ENCODE measurements around the gene NDUFS2.
"Not testable (repeated sequence)": the region's sequence is repeated elsewhere in the genome, so short reads cannot be mapped to it uniquely, and the experiment has no call there.

NDUFS2 gene

DNA sequence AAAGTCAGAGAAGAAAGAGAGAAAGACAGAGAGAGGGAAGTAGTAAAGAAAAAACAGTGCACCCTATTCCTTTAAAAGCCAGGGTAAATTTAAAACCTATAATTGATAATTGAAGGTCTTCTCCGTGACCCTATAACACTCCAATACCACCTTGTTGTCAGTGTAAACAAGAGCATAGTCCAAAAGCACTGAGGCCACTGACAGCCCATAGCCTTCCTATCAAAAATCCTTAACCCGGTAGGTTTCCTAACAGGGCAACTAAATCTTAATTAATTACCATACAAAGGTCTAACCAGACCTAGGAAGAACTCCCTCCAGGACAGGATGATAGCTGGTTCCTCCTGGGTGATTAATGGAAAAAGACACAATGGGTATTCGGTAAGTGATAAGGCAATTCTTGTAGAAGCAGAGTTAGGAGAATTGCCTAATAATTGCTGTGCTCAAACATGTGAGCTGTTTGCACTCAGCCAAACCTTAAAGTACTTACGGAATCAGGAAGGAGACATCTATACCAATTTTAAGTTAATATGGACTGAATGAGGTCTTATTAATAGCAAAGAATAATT lies 53.9 kb downstream of the NDUFS2 start:
- not testable (repeated sequence) for DNase-seq

DNA sequence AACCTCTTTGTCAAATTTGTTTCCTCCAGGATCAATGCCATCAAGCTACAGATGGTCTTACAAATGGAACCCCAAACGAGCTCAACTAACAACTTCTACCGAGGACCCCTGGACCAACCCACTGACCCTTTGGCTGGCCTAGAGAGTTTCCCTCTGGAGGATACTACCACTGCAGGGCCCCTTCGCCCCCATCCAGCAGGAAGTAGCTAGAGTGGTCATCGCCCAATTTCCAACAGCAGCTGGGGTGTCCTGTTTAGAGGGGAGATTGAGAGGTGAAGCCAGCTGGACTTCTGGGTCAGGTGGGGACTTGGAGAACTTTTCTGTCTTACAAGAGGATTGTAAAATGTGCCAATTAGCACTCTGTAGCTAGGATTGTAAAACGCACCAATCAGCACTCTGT lies 54.9 kb downstream of the NDUFS2 start:
- not testable (repeated sequence) for DNase-seq

DNA sequence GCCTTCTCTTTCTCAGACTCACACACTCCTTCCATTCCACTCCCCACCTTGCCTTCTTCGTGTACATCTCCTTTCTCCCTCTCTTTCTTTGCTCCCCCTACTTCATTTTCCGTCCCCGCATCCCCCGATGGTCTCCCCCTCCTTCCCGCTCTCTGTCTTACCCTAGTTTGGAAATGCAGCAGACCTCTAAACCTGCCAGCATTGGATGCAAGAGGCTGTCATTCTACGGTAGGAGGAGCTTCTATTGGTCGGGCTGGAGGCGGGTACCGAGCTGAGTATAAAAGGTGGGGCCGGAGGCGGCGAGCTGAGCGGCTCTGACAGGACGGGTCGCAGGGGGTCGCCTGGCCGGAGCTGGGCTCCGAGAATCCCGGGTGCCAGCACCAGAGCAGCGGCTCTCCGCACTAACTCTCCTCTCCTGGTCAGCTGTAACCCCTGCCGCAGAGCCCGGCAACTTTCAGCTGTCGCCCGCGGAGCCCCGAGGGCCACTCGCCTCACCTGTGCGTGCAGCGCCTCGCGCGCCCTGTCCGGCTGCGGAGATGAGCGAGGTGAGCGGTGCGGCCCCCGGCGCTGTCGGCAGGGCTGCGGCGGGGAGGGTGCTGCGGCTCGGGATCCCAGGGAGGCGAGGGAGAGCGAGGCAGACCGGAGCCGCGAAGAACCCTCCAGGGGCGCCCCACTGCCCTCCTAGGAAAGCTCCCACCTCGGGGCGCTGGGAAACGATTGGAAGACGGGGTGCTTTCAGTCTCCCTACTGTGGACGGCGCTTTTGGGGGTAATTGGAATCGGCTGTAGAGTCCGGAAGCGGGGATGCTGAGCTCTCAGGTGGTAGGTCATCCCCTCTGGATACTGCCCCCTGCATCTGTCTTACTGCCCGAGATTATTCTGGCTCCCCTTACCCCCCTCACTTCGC lies 56.5 kb downstream of the NDUFS2 start, which contains the start of gene PCP4L1:
Gene PCP4L1, plus strand, starts transcription at position 307 of the 906 bp plus-strand sequence. Its CDS starts 230 bp downstream, at position 537.
- peak; percentile 20 to 39 for DNase-seq

DNA sequence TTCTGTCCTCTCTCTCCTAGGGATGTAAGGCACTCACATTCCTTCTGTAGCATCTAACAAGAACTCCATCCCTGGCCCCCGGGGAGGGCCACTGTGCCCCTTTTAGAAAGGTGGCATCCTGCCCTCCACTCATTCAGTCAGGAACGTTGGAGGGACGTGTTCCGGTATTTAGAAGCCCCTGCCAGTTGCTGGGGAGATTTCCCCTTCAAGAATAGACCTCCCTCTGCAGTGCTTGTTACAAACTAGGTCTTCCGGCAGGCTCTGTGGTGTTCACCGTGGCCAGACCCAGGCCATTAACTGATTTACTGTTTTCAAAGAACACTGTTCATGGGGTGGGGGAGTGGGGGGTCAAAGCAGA lies 57.2 kb downstream of the NDUFS2 start:
- DNase-seq: no peak

DNA sequence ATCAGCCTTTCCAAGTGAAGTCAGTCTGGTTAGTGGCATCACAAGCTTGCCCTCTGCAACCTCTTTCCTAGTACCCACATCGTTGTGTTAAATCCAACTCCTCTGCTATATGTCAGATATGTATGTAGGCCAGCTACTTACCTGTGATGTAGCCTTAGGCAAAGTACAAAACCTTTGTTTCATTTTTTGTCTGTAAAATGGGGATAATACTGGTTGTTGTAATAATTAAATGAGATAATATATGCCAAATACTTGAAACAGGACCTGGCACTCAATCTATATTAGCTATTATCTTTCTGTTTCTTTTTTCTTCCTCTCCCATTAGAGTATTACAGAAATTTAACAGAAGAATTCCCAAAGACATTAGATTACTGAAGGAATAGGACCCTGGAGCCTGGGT lies 57.6 kb downstream of the NDUFS2 start:
- DNase-seq: no peak

DNA sequence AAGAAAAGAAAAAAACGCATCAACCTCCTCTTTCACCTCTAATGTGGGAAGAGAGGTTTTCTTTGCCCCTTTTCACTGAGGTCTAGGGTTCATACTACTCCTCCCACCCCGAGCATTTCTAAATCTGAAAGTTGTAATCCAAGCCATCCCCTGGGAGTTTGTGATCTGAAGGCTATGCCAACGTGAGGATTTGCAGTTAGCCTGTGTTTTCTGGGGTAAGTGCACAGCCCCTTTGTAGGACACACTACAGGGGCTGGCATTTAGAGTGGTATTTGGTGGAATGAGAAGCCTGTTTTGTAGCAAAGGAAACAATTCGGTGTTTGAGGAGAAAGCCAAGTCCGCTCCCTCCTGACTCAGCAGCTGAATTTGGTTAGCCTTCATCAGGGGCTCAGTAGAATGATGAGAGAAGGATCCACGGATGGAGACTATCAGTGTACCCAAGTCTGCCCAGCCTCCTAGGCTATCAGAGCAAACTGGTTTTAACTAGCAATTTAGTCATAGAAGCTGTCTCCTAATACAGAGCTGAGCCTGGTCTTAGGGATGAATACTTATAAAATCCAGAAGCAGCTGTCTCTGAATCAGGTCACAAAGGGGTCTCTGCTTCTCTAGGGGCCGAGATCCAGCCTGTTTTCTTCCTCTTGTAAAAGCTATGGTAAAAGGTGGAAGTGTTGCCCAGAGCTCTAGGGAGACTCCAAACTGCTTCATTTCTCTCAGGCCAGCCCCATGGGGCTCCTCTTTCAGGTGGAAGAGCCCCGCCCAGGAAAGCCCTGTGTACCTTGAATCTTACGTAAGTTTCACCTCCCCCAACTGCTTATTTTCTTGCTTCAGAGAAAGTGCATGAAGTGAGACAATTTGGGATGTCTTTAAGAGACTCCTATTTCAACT lies 58.5 kb downstream of the NDUFS2 start:
- DNase-seq: no peak

DNA sequence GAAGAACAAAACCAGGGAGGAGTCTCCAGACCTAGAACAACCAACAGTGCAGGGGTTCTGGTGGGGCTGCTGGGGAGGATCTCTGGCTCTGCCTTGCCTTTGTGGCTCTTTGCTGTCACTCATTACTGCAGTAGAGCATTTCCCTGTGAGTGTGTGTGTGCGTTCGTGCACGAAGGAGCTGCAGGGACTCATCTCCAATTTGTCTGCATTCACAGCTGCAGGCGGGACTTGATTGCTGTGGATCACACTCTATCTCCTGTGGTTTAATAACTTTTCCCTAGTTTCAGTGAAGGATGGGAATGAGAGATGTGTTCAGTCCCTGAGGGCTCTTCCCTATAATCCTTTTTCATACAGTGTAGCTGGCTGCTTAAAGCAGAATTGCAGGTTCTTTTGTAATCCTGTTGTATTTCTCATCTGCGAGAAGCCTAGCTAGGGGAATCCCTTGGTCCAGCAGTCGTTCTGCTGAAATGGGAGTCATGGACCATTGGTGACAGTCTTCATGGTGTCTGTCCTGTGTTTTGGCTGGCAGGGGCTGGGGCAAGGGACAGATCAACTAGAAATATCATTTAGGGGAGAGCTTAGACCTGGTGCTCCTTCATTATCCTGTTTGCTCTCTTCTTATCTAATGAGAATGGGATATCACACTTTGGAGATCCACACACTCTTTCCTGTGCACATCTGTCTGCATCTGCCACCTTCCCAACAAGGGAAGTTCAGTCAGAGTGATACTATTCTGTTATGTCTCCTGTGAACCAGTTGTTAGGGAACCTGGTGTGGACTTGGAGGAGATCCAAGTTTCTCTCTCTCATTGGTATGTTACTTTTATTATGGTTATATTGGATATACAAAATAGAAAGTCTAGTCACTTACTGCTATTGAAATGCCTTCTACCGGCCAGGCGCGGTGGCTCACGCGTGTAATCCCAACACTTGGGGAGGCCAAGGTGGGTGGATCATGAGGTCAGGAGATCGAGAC lies 59.4 kb downstream of the NDUFS2 start:
- no peak for DNase-seq

Measured in stimulated activated CD4-positive, alpha-beta T cell treated with anti-CD3 and anti-CD28 coated beads, Interleukin-4, amount 100 ng/mL, for 4 hours (primary cell).